ENCODE results near the gene URGCP. TPM values are rescaled to one million over a fixed set of nuclear protein-coding genes. Genes with fewer than 3 reads are reported as not detected.

Gene URGCP
- 27.6 and 31.6 TPM in 2 replicates for total RNA-seq

GRCh38 chr7:43906331-43907010, at the start of gene URGCP:
TSS of gene URGCP (minus strand) at chr7:43906596. CDS start at chr7:43906575, 21 bp downstream.

GRCh38 chr7:43925984-43926797, 19.8 kb upstream of the URGCP start, which contains the start of gene UBE2D4:
TSS of gene UBE2D4 (plus strand) at chr7:43926436. CDS start at chr7:43926533, 97 bp downstream.

GRCh38 chr7:43869006-43869866, 37.2 kb downstream of the URGCP start, which contains the start of gene MRPS24:
TSS of gene MRPS24 (minus strand) at chr7:43869517. CDS start at chr7:43869495, 22 bp downstream.

Other genes with a start within 250 kb of the URGCP start
- 36.6 and 50.0 TPM in 2 replicates for gene COA1, start 177.1 kb downstream of the URGCP start, total RNA-seq
- 31.9 and 40.5 TPM in 2 replicates for gene BLVRA, start 147.9 kb downstream of the URGCP start, total RNA-seq
- gene MRPS24, start 37.1 kb downstream of the URGCP start, total RNA-seq: 70.8 and 75.0 TPM in 2 replicates
- 5.4 and 17.8 TPM in 2 replicates for gene UBE2D4, start 19.8 kb upstream of the URGCP start, total RNA-seq
- not detected in 2 replicates for gene SPDYE1, start 91.3 kb upstream of the URGCP start, total RNA-seq
- gene DBNL, start 138.1 kb upstream of the URGCP start, total RNA-seq: 136 and 219 TPM in 2 replicates
- 0.56 TPM in 1 of 2 replicates, not detected in the other for gene PGAM2, start 159.0 kb upstream of the URGCP start, total RNA-seq
- 10.9 and 20.0 TPM in 2 replicates for gene POLM, start 175.9 kb upstream of the URGCP start, total RNA-seq
- gene AEBP1, start 197.7 kb upstream of the URGCP start, total RNA-seq: 31.2 and 34.1 TPM in 2 replicates
- 61.2 and 146 TPM in 2 replicates for gene POLD2, start 217.0 kb upstream of the URGCP start, total RNA-seq
- gene MYL7, start 234.7 kb upstream of the URGCP start, total RNA-seq: not detected in 2 replicates

Measured in regular cardiac myocyte (primary cell).